ENCODE results near the gene MCTP1.

DNA sequence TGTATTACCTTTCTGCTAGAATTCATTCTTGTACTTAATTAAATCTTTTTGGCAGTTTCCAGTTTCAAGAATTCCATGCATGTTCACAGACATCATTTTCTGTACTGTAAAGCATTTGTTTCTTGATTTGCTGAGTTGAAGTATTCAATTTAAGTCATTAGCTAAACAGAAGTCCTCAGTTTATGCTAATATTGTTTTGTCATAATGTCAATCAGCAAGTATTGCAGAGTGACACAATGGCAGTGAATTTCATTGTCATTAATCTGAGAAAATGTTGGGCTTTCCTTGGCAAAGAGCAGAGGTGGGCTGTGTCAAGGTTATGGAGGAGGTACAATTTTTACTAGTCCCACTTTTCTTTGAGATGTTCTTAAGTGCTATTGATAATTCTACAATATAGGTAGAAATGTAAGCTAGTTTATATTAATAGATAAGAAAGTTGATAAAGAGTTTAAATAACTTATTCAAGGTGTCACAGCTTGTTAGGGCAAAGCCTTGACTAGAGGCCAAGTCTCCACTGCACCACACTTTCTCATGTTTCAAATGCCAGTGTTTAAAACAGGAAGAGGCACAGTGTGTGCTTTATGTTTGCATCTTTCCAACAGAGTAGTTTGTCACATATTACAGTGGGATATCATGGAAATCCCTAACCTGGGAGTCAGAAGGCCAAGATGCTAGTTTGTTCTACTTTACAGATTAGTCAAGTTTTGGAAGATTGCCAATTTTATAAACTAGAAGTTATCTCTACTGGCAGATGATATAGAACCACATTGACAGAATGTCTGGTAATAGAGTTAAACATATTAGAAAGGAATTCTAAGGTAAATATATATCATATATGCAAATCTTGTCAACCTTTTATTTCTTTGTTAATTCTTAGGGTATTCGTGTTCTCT, 610.2 kb downstream of the MCTP1 start:
- TF ChIP-seq, protein P1, sequence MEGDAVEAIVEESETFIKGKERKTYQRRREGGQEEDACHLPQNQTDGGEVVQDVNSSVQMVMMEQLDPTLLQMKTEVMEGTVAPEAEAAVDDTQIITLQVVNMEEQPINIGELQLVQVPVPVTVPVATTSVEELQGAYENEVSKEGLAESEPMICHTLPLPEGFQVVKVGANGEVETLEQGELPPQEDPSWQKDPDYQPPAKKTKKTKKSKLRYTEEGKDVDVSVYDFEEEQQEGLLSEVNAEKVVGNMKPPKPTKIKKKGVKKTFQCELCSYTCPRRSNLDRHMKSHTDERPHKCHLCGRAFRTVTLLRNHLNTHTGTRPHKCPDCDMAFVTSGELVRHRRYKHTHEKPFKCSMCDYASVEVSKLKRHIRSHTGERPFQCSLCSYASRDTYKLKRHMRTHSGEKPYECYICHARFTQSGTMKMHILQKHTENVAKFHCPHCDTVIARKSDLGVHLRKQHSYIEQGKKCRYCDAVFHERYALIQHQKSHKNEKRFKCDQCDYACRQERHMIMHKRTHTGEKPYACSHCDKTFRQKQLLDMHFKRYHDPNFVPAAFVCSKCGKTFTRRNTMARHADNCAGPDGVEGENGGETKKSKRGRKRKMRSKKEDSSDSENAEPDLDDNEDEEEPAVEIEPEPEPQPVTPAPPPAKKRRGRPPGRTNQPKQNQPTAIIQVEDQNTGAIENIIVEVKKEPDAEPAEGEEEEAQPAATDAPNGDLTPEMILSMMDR (IDR thresholded peaks at IDR 0.05) = no peak
- TF ChIP-seq EZH2 (IDR thresholded peaks at IDR 0.05) = no peak

All from neural progenitor cell (in vitro differentiated cells).